D341Med (cell line): Measurements from ENCODE around the gene DAW1.
"Not testable (repeated sequence)": the region's sequence is repeated elsewhere in the genome, so short reads cannot be mapped to it uniquely, and the experiment has no call there.

Experiments
- DNase-seq: peaks from one replicate; pipeline ENCODE4 v3.0.0; 2012; ENCODE audit warnings: low spot score

DAW1 gene

GRCh38 chr2:227871375-227871791 lies at the start of gene DAW1:
DAW1 (plus strand) TSS chr2:227871631; CDS start chr2:227871690, 59 bp downstream.
- no peak for DNase-seq

DNA sequence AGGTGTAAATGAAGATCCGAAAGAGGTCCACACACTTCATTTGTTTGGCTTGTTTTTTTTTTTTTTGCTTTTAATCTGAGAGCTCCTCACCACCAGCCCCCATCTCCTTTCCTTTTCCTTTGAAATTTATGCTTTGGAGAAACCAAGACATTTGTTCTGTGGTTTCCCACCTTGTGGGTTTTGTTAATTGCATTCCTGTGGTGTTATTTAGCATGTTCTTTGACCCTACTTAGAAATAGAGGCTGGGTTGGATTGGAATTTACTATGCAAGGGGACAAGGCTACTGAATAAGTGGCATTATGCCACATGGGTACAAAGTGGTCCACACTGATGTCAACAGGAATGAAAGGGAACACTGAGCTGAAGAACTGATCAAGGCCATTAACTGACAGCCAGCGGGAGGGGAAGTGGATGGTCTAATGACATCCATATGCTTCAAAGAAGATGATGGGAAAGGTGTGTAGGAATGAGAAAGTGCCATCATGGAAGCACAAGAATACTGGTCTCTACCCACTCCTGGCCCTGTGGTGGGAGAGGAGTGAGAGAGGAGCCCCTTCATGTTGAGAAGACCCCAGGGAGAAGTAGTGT lies 48.9 kb upstream of the DAW1 start:
- DNase-seq, result no peak

GRCh38 chr2:227823922-227824321 lies 47.5 kb upstream of the DAW1 start:
- no peak for DNase-seq

DNA sequence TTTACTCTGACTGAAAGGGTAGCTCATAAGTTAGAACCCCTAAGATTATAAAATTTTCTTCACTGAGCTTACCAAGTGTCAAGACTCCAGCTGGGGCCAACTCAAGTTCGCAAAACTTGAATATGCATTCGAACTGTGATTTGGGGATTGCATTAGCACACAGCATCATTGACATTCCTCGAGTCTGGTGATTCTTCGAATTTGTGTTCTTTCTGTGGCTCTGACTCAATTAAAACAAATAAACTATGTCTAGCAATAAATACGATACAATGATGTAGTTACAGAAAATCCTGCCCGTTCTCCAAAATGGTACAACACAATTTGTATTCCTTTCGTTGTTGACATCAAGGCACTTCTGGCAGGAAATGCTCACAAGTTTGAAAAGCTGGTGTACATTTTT lies 46.7 kb upstream of the DAW1 start:
- DNase-seq, result no peak

DNA sequence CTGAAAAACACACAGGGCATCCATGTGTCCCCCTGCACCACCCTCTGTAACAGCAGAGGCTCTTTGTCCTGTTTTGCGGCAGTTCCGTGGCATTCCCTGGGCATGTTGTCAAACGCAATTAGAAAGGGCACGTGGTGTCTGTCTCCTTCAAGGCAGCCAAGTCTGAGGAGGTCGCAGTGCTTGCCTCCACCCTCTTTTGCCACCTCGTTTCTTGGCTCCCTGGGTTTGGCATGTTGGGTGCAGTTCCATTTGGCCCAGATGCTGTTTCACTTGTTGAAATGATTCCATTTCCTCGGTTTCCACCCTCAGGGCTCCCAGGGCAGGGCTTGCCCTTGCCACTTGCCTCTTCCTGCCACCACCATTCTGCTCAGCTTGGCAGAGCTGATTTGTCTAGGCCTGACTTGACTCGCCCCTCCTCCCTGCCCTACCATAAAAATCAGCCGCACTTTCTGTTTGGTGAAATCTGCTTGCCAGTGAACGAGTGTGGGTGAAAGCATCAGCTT lies 45.4 kb upstream of the DAW1 start:
- DNase-seq, result no peak

DNA sequence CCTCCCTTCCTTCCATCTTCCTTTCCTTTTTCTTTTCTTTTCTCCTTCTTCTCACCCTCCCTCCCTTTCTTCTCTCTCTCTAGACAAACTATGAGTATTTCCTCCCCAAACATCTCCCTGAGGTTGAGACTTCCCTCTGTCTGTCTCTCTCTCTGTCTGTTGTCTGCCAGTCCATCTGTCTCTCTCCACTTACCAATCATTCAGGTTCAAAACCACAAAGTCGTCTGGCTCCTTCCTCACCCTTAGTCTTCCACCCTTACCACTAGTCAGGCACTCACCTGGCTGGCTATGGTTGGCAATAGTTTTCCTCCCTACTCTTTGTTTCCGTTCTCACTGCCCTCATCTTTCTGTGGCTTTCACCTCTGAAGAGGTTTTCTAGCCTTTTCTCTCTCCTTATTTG lies 44.9 kb upstream of the DAW1 start:
- DNase-seq, result no peak

GRCh38 chr2:227827143-227827542 lies 44.3 kb upstream of the DAW1 start:
- DNase-seq, result no peak

GRCh38 chr2:227828477-227828912 lies 42.9 kb upstream of the DAW1 start:
- no peak for DNase-seq

GRCh38 chr2:227829337-227829736 lies 42.1 kb upstream of the DAW1 start:
- DNase-seq, result no peak

DNA sequence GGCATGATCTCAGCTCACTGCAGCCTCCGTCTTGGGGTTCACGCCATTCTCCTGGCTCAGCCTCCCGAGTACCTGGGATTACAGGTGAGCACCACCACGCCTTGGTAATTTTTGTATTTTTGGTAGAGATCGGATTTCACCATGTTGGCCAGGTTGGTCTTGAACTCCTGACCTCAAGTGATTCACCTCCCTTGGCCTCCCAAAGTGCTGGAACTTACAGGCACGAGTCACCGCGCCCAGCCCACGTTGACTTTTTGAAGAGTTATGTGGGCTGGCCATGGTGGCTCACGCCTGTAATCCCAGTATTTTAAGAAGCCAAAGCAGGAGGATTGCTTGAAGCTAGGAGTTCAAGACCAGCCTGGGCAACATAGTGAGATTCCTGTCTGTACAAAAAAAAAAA lies 37.0 kb upstream of the DAW1 start:
- DNase-seq, result no peak

GRCh38 chr2:227834916-227835650 lies 36.3 kb upstream of the DAW1 start:
- no peak for DNase-seq

DNA sequence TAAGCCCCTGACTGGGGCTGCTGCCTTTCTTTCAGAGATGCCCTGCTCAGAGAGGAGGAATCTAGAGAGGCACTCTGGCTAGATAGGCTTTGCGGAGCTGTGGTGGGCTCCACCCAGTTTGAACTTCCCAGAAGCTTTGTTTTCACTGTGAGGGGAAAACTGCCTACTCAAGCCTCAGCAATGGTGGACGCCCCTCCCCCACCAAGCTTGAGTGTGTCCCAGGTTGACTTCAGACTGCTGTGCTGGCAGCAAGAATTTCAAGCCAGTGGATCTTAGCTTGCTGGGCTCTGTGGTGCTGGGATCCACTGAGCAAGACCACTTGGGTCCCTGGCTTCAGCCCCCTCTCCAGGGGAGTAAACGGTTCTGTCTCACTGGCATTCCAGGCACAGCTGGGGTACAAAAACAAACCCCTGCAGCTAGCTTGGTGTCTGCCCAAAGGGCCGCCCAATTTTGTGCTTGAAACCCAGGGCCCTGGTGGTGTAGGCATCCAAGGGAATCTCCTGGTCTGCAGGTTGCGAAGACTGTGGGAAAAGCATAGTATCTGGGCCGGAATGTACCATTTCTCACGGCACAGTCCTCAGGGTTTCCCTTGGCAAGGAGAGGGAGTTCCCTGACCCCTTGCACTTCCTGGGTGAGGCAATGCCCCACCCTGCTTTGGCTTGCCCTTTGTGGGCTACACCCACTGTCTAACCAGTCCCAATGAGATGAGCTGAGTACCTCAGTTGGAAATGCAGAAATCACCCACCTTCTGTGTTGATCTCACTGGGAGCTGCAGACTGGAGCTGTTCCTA lies 31.9 kb upstream of the DAW1 start:
- not testable (repeated sequence) for DNase-seq

DNA sequence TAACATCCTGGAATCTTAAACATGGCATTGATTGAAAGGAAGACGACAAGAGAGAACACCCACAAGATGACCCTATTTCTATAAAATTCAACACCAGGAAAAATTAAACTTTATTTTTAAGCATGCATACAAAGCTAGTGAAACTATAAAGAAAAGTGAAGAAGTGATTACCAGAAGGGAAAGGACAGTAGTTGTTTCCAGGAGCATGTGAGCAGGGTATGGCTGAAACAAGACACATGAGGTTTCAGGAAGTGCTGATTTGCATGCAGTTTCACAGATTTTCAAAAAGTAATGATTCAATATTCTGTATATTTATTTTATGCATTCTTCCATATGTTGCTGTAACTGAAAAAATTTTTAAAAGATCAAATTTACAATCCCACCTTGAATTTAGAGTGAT lies 24.6 kb upstream of the DAW1 start:
- no peak for DNase-seq

DNA sequence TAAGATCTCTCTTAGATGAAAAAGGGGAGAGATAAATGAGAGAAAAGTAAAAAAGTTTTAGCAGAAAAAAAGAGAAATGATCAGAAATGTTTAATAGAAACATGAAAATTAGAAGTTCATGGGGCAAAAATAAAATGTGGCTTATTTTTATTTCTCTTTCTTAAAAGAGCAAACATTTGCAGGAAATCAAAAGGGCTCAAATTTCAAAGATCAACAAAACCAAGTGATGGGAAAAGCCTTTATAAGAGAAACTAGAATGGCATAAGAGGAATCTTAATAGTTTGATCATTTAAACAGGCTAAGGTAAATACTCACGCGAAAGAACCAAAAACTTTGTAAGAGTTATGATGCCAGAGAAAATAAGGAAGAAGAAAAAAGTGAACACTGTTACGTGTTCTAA lies 23.3 kb upstream of the DAW1 start:
- no peak for DNase-seq

- no peak for DNase-seq
Observed at GRCh38 chr2:227848586-227848985, 22.8 kb upstream of the DAW1 start.

- DNase-seq, result no peak
Observed at GRCh38 chr2:227849906-227850305, 21.5 kb upstream of the DAW1 start.

DNA sequence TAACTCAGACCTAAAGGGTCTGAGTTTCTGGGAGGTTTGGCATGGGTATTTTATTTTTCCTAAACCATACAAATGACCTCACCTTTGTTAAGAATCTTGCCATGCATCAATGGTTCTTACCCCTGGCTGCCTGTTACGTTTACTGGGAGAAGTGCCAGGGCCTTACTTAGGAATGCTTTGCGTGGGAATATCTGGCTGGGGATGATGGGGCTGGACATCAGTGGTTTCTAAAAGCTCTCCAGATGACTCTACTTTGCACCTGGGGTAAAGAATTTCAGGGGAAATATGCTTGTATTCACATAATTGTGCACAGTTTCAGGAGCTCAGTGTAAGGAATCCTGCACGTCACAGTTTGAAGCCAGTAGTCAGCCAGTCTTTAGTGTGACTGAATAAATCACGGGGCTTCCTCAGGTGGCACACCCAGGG lies 18.2 kb upstream of the DAW1 start:
- no peak for DNase-seq

DNA sequence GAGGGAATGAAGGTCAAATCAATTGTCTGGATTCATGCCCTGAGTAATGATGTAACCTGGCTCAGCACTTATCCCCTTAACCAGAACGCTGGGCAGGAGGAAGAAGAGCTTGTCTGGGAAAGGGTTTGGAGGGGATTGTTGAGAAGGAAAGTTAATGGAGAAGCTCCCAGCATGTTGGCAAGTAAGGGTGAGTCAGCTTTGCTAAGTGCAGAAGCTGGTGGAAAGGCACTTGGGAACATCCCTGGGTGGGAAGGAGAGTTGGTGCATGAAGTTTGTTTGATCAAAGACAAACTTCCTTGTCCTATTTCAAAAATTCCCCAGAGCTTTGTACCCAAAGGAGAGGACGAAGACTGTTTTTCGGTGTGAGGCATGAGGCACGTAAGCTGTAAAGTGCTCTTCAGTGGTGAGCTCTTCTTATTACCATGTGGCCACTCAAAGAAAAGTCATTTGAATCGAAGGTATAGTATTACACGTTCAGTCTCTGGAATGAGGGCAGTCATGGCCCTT lies 17.6 kb upstream of the DAW1 start:
- DNase-seq, result no peak

DNA sequence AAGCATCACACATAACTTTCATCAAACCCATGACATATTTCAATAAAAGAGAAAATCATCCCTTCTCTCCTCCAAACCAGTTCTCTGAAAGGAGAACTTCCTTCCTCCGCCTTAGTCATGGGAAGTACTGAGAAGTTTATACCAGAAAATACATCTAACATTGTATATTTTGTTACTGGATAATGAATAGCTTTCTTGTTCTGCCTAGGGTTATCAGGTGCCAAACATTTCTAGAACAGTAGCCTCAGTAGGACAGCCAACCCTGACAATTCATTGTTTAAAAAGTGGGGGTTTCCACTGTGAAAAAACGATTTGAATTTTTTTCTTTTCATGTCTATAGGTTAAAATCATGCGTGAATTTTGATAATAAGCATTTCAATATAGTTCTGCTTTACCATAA lies 16.0 kb upstream of the DAW1 start:
- no peak for DNase-seq

- no peak for DNase-seq
Observed at GRCh38 chr2:227856697-227857096, 14.7 kb upstream of the DAW1 start.

- no peak for DNase-seq
Observed at GRCh38 chr2:227860221-227860641, 11.2 kb upstream of the DAW1 start.

DNA sequence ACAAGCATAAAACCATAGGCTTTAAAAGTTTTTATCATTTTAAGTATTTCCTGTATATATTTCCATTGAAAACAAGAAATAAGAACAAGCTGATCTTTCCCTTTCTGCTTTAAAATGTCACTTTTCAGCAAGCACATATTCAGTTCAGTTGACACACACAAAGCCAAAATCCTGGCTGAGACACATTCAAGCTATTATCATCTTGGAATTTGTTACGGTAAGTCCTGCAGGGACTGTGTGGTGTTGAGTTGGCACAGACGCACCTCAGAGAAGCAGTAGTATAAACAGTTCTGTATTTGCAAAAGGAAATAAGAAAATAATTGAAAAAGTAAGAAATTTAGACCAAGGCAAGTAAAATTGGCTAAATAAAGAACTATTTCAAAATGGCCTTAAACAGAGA lies 10.4 kb upstream of the DAW1 start:
- no peak for DNase-seq
